GM13976 (cell line): ENCODE results near the gene TCP1.
"Not testable (repeated sequence)": the region's sequence is repeated elsewhere in the genome, so short reads cannot be mapped to it uniquely, and the experiment has no call there.

Source experiments
- DNase-seq: peaks from one replicate; pipeline ENCODE4 v3.0.0; 2012; ENCODE audit warnings: low spot score
- CTCF ChIP-seq: IDR thresholded peaks from 2 replicates; pipeline ENCODE4 v1.5.1; 2012; ENCODE audit warnings: borderline replicate concordance, mild to moderate bottlenecking; ENCODE audit not compliant: insufficient read depth; ENCODE audit errors: extremely low read depth, missing control alignments, control extremely low read depth
- in situ Hi-C: fragments of 300-500 bp; cut with MboI; formaldehyde crosslinking; loops from one replicate; pipeline ENCODE4 v1.12.0; 2022; ENCODE audit warnings: low sequenced_read_pairs, mixed read lengths, inconsistent platforms; ENCODE audit not compliant: unreplicated experiment

TCP1 gene

DNA sequence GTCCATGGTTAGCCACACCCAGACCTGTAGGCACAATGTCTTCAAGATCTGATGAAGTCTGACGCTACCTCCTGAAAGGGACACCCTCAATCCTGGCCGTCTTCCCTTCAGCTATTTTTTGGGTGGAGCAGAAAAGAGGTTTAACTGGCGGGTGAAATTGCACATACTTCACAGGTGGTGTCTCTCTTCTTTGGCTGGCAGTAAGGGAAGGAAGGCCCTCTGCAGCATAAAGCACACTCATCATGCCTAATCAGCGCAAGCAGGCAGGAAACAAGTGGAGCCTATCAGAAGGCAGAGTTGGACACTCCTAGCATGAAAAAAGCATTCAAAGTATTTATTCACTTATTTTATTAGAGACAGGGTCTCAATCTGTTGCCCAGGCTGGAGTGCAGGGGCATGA is 43.5 kb upstream of the TCP1 start:
- in situ Hi-C loops = no loop called here
- no peak for TF ChIP-seq CTCF
- DNase-seq = no peak

DNA sequence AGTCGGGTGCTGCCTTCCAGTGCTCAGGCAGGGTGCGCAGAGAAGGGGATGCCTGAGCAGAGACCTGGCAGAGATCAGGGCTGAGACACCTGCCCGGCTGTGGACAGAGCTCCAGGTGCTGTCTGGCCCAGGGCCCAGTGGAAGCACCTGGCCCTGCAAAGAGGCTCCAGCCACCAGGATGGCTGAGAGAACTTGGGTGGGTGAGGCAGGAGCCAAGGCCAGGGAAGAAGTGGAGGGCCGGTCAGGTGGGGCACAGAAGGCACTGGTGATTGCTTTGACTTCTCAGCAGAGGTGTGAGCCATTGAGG is 41.9 kb upstream of the TCP1 start:
- DNase-seq = no peak
- in situ Hi-C loops = no loop called here
- no peak for TF ChIP-seq CTCF

DNA sequence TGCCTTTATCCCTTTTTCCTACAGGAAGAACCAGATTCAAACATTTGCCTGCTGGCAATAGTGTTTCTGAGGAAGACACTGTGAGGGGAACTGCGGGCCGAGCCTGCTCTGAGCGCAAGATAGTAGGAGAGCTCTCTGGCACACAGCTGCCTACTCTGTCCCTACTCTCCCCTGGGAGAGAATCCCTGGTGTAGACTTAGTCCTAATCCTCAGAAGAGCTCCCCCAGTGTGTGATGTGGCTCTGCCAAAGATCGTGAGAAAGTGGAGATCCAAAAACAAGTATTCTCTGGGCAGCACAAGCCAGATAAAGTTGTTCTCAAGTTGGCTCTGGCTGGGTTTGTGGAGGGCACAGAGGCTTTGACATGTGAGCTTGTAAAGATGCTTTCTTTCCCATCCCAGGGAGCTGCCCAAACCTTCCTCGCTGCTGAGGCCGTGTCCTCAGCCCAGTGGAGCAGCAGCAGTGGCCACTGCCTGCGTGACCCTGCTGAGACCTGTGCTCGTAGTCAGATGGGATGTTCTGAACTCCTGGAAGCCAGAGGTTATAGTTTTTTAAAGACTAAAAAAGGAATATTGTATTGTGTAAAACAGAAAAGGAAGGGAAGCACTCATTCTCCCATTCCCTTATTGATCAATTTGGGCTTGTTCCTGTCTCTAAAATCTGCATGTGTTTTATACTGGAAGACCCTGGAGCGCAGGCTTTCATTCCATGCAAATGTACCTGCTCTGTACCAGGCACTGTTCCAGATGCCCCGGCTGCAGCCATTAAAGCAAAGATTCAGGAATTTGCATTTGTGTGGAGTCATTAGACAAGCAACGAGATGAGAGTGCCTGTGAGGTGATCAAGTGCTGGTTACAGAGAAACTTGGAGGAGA is 41.3 kb upstream of the TCP1 start:
- no peak for TF ChIP-seq CTCF
- no peak for DNase-seq
- in situ Hi-C loops = no loop called here

DNA sequence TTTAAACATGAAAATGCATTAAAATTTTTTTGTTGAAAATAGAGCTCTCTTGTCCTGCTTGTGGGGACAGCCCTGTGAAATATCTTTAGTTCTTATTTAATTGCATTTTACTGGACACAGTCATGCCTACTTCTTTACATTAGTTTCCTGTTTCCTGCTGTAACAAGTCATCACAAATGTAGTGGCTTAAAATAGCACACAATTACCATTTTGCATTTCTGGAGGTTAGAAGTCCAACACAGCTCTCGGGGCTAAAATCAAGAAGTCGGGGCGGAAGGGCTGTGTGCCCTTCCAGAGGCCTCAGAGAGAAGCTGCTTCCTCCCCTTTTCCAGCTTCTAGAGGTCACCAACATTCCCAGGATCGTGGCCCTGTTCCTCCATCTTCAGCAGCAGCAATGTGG is 40.1 kb upstream of the TCP1 start:
- DNase-seq = no peak
- TF ChIP-seq CTCF = no peak
- in situ Hi-C loops = no loop called here

DNA sequence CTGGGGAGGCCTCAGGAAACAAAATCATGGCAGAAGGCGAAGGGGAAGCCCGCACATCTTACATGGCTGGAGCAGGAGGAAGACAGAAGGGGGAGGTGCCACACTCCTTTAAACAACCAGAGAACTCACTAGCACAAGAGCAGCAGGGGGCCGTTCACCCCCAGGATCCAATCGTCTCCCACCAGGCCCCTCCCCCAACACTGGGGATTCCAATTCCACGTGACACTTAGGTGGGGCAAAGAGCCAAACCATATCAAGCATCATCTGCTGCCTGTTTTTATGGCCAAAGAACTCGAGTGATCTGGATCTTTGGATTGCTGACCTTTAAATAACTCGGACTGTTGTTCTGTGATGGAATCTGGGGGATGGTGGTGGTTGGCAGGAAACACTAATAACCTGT is 38.7 kb upstream of the TCP1 start:
- no peak for TF ChIP-seq CTCF
- DNase-seq = no peak
- in situ Hi-C loops = no loop called here

DNA sequence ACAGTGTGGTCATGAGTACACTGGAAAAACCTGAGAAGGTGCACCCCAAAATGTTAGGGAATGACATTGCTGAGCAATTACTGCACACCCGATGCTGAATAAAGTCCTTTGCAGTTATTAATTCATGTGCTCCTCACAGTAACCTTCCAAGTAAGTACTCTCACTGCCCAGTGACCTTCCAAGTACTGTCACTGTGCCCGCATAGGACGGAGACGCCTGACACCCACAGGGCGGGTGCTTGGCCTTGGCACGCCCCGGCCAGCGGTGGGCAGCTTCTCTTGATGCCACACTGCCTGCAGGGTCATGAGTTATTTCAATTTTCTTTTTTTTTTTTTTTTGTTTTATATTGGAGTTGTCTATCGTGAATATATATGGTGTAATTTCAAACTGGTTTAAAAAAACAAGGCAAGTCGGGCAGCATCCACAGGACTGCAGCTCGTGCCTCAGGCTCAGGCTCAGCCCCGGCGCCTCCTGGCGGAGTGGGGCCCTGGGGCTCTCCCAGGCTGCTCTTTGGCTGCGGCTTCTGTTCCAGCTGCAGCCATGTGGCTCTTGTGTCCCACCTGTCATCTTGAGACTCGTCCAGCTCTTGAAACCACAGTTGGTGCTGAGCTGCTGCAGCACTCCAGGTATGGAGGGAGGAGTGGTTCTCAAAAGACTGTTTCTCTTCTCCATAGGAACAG is 37.7 kb upstream of the TCP1 start:
- no peak for DNase-seq
- in situ Hi-C loops = no loop called here
- no peak for TF ChIP-seq CTCF

GRCh38 chr6:159826004-159826403 is 36.6 kb upstream of the TCP1 start:
- no peak for DNase-seq
- TF ChIP-seq CTCF = no peak
- in situ Hi-C loops = no loop called here

DNA sequence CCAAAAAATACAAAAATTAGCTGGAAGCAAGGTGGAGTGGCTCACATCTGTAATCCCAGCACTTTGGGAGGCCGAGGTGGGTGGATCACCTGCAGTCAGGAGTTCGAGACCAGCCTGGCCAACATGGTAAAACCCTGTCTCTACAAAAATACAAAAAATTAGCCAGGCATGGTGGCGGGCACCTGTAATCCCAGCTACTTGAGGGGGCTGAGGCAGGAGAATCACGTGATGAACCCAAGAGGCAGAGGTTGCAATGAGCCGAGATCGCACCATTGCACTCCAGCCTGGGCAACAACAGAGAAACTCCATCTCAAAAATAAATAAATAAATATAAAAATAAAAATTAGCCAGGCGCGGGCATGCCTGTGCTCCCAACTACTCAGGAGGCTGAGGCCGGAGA is 35.3 kb upstream of the TCP1 start:
- DNase-seq, in situ Hi-C loops: not testable (repeated sequence)
